WTC11 (cell line): ENCODE measurements around the gene HAUS5.

Source experiments
- ATF1 ChIP-seq: sonication (generic); formaldehyde crosslinking; IDR thresholded peaks from 2 replicates; pipeline ENCODE4 v1.8.1; 2023; ENCODE audit warnings: mild to moderate bottlenecking, moderate library complexity, missing genetic modification reagents
- CTCF ChIP-seq: fragments of 200-600 bp; IDR thresholded peaks from 2 replicates; pipeline ENCODE4 v1.8.0; 2022; ENCODE audit warnings: antibody characterized with exemption
- FOXJ3 ChIP-seq: sonication (generic); formaldehyde crosslinking; IDR thresholded peaks from 2 replicates; pipeline ENCODE4 v1.9.0; 2021; ENCODE audit warnings: missing genetic modification reagents, mild to moderate bottlenecking, borderline replicate concordance
- STAT6 ChIP-seq: sonication (generic); formaldehyde crosslinking; conservative IDR thresholded peaks from 2 replicates; pipeline ENCODE4 v1.8.1; 2023; ENCODE audit warnings: mild to moderate bottlenecking, low read depth, missing genetic modification reagents, moderate library complexity

- TF ChIP-seq ATF1 (CRISPR knock-in tag) (no peak), STAT6 (CRISPR knock-in tag) (no peak), FOXJ3 (CRISPR knock-in tag) (no peak), CTCF (no peak)
Observed at GRCh38 chr19:35650581-35650980, 38.0 kb downstream of the HAUS5 start.
